GM18502 (cell line): ENCODE measurements around the gene AJUBA.
A peak's percentile ranks its signal among the peaks of the same experiment; 100 is the strongest.
"Not testable (repeated sequence)": the region's sequence is repeated elsewhere in the genome, so short reads cannot be mapped to it uniquely, and the experiment has no call there.

Experiments
- ATAC-seq: cut with Tn5 transposase; IDR thresholded peaks from one replicate; pipeline ENCODE4 v1.9.1; 2021; ENCODE audit warnings: mild to moderate bottlenecking; ENCODE audit not compliant: unreplicated experiment, poor library complexity

The AJUBA gene

DNA sequence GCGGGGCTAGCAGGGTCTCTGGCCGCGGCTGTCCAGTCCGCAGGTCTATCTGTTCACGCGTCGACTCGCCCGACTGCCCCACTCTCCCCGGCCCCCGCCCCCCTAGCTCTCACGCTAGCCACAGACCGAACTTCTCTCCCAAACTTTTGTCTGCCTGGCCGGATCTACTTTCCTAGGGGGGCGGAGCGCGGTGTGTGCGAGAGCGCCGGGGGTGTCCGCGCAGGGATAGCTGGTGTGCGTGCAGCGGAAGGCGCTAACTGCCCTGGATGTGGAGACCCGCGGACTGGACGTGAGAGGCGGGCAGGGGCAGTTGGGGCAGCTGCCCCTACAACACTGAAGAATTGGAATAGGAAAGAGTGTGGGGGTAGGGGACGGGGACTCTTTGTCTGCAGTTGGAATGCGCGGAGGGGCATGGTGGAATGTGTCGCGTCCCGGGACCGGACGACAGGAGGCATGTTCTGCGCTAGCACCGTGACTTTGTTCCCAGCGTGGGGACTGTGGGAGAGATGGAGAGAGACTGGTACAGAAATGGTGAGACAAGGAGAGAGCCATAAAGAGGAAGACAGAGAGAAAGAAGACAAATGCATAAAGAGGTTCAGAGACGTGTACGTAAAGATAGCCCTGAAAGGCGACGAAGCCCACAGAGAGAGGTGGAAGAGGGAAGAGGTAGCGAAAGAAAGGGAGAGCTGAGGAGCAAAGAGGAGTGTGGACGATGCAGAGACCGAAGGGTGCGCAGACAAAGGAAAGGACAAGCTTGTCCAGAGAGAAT, at the start of gene AJUBA:
TSS of gene AJUBA (minus strand) at position 75 of the 769 bp plus-strand sequence. CDS start 285 bp downstream, outside the sequence.
- peak; percentile 56 for ATAC-seq

GRCh38 chr14:23030936-23031335, 48.6 kb upstream of the AJUBA start:
- no peak for ATAC-seq

- no peak for ATAC-seq
These were observed 46.4 kb upstream of the AJUBA start for GRCh38 chr14:23028799-23029198.

GRCh38 chr14:23025151-23025814, 42.9 kb upstream of the AJUBA start:
- ATAC-seq: no peak

DNA sequence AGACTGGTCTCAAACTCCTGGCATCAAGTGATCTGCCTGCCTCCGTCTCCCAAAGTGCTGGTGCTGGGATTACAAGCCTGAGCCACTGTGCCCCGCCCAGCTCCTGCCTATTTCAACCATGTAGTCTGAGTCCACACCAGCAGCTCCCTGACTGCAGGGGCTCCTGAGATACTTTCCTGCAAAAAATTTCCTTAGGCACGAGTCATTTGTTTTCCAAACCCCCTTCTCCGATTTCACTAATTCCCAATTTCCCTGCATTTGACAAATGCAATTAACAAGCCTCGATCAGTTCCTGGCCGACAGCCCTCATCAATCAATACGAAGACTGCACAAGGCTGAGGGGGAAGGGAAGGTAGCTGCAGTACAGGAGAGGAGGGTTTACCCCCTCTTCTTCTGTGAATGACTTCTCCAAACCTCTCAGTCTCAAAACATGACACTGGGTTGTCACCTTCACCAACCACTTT, 42.3 kb upstream of the AJUBA start:
- no peak for ATAC-seq

GRCh38 chr14:23023795-23024152, 41.4 kb upstream of the AJUBA start:
- no peak for ATAC-seq

- no peak for ATAC-seq
These were observed 40.9 kb upstream of the AJUBA start for GRCh38 chr14:23023022-23023794.

DNA sequence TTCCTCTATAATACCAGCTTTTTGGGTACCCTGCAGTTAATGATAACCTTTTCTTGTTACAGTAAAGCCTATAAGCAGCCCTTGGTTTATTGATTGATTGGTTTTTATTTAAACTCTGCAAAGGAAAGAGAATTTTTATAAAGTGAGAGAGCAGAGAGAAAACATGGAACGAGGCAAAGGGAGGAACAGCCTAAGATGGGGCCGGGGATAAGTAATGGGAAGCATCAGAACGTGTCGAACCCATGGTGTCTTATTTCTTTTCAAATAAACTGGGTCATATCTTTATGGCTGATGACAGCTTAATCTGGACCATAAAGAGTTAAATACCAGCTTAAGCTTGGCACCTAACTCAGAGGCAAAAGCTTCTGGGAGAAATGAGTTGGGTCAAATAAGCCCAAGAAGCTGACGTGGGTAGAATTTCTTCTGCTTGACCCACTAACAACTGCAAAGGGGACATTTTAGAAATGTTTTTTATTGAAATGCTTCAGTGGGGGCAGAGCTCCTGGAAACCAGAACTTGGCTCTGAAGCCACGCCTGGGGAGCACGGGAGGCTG, 39.6 kb upstream of the AJUBA start:
- no peak for ATAC-seq

- no peak for ATAC-seq
These were observed 39.1 kb upstream of the AJUBA start for GRCh38 chr14:23021434-23021833.

GRCh38 chr14:23020143-23021128, 38.1 kb upstream of the AJUBA start:
- no peak for ATAC-seq

DNA sequence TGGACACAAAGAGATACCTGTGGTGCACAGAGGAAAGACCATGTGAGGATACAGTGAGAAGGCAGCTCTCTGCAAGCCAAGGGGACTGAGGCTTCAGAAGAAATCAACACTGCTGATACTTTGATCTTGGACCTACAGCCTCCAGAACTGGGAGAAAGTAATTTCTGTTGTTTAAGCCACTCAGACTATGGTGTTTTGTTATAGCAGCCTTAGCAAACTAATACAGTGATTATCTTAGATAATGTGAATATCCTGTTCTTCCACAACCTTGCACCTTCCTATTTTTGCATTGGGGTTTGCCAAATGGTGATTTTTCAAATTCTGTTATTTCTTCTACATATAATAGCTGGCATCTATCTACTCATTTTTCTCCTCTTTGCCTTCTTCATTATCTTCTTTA, 35.8 kb upstream of the AJUBA start:
- ATAC-seq: no peak

GRCh38 chr14:23017091-23017490, 34.7 kb upstream of the AJUBA start:
- no peak for ATAC-seq

DNA sequence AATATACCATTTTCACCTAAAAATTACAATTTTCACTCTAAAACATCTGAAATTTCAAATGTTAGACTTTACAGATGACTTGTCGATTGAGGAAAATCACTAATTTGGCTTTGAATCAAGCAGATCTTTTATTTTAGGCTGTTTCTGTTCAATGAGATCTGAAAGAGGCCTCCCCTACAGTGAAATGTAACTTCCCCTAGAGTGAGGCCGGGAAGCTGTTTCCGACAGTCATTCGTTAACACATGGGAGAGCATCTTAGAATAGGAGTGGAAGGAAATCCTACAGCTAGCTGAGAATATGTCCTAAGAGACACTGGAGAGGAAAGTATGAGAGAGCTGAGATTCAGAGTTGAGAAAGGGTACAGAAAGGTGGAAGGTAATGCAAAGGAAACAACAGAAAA, 33.3 kb upstream of the AJUBA start:
- no peak for ATAC-seq

GRCh38 chr14:23013749-23014054, 31.4 kb upstream of the AJUBA start:
- not testable (repeated sequence) for ATAC-seq

GRCh38 chr14:23013054-23013748, 30.9 kb upstream of the AJUBA start:
- no peak for ATAC-seq

DNA sequence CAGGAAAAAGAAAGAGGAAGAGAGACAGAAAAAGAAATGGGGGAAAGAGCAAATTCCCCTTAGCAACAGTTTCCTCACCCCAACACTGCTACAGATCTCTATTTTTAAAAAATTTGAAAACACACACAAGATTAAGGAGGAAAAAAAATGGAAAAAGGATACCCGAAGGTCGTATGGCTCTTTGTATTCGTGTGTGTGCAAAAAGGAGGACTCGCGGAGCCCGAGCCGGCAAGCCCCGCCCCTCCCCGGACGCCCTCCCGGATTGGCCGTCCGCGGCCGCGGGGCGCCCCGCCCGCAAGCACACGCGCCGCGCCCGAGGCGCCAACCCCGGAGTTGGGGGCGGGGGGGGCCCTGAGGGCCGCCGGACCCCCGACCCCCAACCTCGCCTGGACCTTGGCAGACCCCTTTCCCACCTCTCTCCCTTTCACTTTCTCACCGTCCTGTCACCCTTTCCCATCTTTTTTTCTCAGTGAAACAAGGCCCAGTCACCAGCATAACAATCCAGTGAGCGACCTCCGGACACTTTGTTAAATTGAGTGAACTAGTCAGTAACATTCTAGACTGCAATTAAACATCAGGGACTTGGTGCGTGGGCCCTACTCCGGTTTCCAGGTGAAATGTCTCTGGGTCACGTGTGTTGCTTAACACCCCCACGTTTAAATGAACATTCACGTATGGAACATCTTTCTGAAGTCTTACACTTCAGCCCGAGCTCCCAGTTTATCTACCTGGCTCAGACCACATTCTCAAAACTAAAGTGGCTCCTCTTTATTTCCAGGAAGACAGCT, 27.8 kb upstream of the AJUBA start, which contains the start of gene C14orf93:
TSS of gene C14orf93 (minus strand) at position 205 of the 788 bp plus-strand sequence. CDS start 11,120 bp downstream, outside the sequence.
- peak; percentile 46 for ATAC-seq

GRCh38 chr14:23009483-23009938, 27.2 kb upstream of the AJUBA start:
- no peak for ATAC-seq

DNA sequence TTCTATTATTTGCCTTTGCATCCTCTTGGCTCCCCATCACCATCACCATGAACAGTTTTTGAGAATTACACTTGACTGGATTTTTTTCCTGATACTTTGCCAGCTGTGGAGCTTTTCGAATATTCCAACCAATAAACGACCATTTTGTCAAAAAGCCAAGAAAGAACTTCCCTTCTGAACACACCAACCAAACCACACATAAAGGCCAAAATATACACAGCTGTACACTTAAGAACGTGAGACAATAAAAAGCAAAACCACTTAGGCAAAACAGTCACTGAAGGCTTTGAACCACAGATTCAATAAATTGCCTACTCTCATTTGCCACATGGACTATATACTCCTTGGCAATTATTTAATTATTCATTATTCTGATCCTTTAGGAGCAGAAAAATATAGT, 26.5 kb upstream of the AJUBA start:
- ATAC-seq: no peak
